Caco-2 (cell line): ENCODE results near the gene OSBPL1A. TPM values are rescaled to one million over a fixed set of nuclear protein-coding genes. Genes with fewer than 3 reads are reported as not detected.

Experiments used
- BruUV-seq: library from RNA; stranded (reverse); fragments of 400-500 nt; replicated peaks from 2 replicates; lab custom pipeline; 2021; lab: Mats Ljungman, UMichigan
- CTCF ChIA-PET: fragments of 300-600 bp; sonication (Branson Sonifier 250); formaldehyde crosslinking; loops from one replicate; lab custom pipeline; 2022; ENCODE audit warnings: antibody characterized with exemption; lab: Charles Lee
- POLR2A ChIA-PET: fragments of 300-600 bp; sonication (Branson Sonifier 250); formaldehyde crosslinking; loops from one replicate; lab custom pipeline; 2022; ENCODE audit warnings: antibody characterized with exemption; lab: Charles Lee
- DNase-seq, 2 experiments: peaks; one replicate each; pipeline versions ENCODE4 v3.0.0 to v3.0.0-alpha.2; 2020 to 2022
- H3K27me3 ChIP-seq: replicated peaks from 2 replicates; pipeline ENCODE4 v1.6.0; 2011; ENCODE audit warnings: low read length; ENCODE audit not compliant: control insufficient read depth, insufficient read depth
- H3K36me3 ChIP-seq: 2 replicates; pipeline ENCODE4 v1.5.1; 2011; ENCODE audit warnings: low read length; ENCODE audit not compliant: control insufficient read depth, insufficient read depth
- H3K4me1 ChIP-seq: fragments of 250-450 bp; sonication (Bioruptor Pico); 2 replicates; pipeline ENCODE4 v1.5.1; 2020; ENCODE audit warnings: mild to moderate bottlenecking
- H3K4me3 ChIP-seq: 2 replicates; pipeline ENCODE4 v1.5.1; 2011; ENCODE audit warnings: low read depth, mild to moderate bottlenecking, control low read depth, low read length
- H3K9me3 ChIP-seq: fragments of 250-450 bp; sonication (Bioruptor Pico); 2 replicates; pipeline ENCODE4 v1.5.1; 2020; ENCODE audit warnings: mild to moderate bottlenecking, moderate library complexity
- H3K27ac Mint-ChIP-seq: one replicate; pipeline ENCODE4 v1.8.0; 2022; ENCODE audit warnings: mixed read lengths; ENCODE audit not compliant: unreplicated experiment
- H3K27me3 Mint-ChIP-seq: one replicate; pipeline ENCODE4 v1.8.0; 2022; ENCODE audit warnings: mixed read lengths; ENCODE audit not compliant: insufficient read depth, unreplicated experiment
- H3K36me3 Mint-ChIP-seq: one replicate; pipeline ENCODE4 v1.8.0; 2022; ENCODE audit warnings: mild to moderate bottlenecking, mixed read lengths; ENCODE audit not compliant: insufficient read depth, unreplicated experiment
- H3K4me1 Mint-ChIP-seq: one replicate; pipeline ENCODE4 v1.8.0; 2022; ENCODE audit warnings: low read depth, mixed read lengths; ENCODE audit not compliant: unreplicated experiment
- H3K4me3 Mint-ChIP-seq: one replicate; pipeline ENCODE4 v1.8.0; 2022; ENCODE audit warnings: mild to moderate bottlenecking, moderate library complexity, mixed read lengths; ENCODE audit not compliant: unreplicated experiment
- H3K9me3 Mint-ChIP-seq: one replicate; pipeline ENCODE4 v1.8.0; 2022; ENCODE audit warnings: mixed read lengths; ENCODE audit not compliant: unreplicated experiment
- intact Hi-C: fragments of 100-400 bp; cut with micrococcal nuclease; formaldehyde crosslinking; loops from one replicate; pipeline ENCODE4 v1.10.0; 2022; ENCODE audit not compliant: unreplicated experiment
- total RNA-seq: library from RNA; stranded (reverse); gene quantifications from 2 replicates; pipeline ENCODE4 v1.2.3, GENCODE V29; 2022
- TF ChIP-seq, protein P1 (sequence below), 2 experiments: fragments of 200-600 bp in 1 of 2; IDR thresholded peaks; 1 replicate in 1 of 2; 2 replicates in 1 of 2; pipeline versions ENCODE4 v1.5.1 to v1.8.0; 2011 to 2022; ENCODE audit warnings: antibody characterized with exemption in 1 of 2, control low read depth in 1 of 2, inconsistent platforms in 1 of 2, low read depth in 1 of 2, low read length in 1 of 2, mild to moderate bottlenecking in 1 of 2, moderate library complexity in 1 of 2; ENCODE audit not compliant: insufficient read depth in 1 of 2, severe bottlenecking in 1 of 2, unreplicated experiment in 1 of 2

Gene OSBPL1A
- total RNA-seq, 1 experiment from 2014 or later: 15.7 TPM

DNA sequence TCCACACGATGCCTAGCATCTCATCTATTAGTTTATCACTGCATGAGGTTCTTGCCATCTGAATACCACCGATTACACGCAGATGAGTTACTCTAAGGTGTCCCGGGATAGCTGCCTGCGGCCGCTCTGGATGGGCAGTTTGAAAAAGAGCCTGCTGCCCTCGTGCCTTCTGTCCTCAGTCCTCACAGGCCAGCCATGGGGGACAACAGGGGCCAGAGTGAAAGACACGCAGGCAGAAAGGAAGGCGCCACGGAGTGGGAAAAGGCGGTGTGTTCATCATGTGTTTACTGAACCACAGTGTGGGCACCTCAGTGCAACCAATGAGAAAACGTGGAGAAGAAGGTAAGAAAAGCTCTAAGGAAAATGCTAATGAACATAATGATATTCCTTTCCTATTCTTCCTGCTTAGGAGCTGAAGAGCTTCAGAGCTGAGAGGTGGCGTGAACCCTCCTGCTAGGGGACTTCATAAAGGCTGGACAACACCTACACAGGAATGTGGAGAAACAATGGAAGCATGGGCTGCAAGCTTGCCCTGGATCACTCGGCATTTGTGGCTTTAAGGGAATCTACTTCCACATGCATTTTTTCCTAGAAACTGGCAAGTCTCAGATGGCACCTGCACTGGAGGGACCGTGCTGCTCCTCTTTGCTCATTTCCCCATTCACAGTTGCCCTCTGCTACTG is 207.8 kb downstream of the OSBPL1A start:
- no peaks in the 10 kb centered on the region for H3K27me3 ChIP-seq
- DNase-seq: no peak
- Mint-ChIP-seq H3K9me3 (no peaks in the 10 kb centered on the region), H3K4me1 (no peaks in the 10 kb centered on the region), H3K4me3 (no peak overlapping the region), H3K36me3 (no peaks in the 10 kb centered on the region), H3K27ac (no peak overlapping the region), H3K27me3 (no peaks in the 10 kb centered on the region)
- H3K4me1 ChIP-seq: no peaks in the 10 kb centered on the region
- TF ChIP-seq, protein P1, sequence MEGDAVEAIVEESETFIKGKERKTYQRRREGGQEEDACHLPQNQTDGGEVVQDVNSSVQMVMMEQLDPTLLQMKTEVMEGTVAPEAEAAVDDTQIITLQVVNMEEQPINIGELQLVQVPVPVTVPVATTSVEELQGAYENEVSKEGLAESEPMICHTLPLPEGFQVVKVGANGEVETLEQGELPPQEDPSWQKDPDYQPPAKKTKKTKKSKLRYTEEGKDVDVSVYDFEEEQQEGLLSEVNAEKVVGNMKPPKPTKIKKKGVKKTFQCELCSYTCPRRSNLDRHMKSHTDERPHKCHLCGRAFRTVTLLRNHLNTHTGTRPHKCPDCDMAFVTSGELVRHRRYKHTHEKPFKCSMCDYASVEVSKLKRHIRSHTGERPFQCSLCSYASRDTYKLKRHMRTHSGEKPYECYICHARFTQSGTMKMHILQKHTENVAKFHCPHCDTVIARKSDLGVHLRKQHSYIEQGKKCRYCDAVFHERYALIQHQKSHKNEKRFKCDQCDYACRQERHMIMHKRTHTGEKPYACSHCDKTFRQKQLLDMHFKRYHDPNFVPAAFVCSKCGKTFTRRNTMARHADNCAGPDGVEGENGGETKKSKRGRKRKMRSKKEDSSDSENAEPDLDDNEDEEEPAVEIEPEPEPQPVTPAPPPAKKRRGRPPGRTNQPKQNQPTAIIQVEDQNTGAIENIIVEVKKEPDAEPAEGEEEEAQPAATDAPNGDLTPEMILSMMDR (IDR thresholded peaks at IDR 0.05; ENCODE audit: insufficient read depth in 1 of 2, low read depth in 1 of 2, low read length in 1 of 2, severe bottlenecking in 1 of 2, unreplicated experiment in 1 of 2): no peak
- no peaks in the 10 kb centered on the region for H3K9me3 ChIP-seq
- intact Hi-C loops: no loop called here
- POLR2A ChIA-PET: no interaction called here
- no peak overlapping the region for H3K4me3 ChIP-seq
- CTCF ChIA-PET: no interaction called here
- no peaks in the 10 kb centered on the region for H3K36me3 ChIP-seq
- BruUV-seq: no TSS peak

DNA sequence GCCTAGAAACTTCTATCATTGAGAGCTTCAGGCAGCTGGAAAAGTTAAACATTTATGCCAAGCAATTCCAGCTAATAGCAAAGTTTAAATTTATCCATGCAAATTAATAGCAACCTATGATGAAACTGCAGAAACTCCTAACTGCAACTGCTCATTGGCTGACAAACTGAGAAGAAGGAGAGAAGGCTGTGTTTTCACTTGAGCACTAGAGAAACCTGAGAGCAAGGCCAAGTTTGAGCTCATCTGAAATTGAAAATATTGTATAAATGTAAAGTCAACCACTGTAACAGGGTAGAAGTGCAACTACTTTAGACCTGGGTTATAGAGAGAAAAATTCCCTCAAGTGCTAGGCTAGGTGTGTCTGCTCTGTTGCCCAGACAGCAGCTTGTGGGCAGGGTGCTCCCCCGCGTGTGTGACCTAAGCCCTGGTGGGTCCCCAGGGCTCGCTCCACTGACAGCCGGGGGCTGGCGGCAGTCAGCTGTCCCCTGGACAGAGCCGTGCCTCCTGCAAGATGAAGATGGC is 208.6 kb downstream of the OSBPL1A start:
- ChIA-PET POLR2A (no interaction called here), CTCF (interaction anchor here (1.4 kb wide), 1 partner anchor 13 kb away, joined by 4 read pairs; no protein-coding TSS in a partner anchor)
- Mint-ChIP-seq H3K27me3 (no peaks in the 10 kb centered on the region), H3K27ac (no peak overlapping the region), H3K36me3 (no peaks in the 10 kb centered on the region), H3K9me3 (no peaks in the 10 kb centered on the region), H3K4me3 (no peak overlapping the region), H3K4me1 (no peaks in the 10 kb centered on the region)
- no peaks in the 10 kb centered on the region for H3K9me3 ChIP-seq
- H3K27me3 ChIP-seq: no peaks in the 10 kb centered on the region
- no TSS peak for BruUV-seq
- H3K4me3 ChIP-seq: no peak overlapping the region
- no peaks in the 10 kb centered on the region for H3K36me3 ChIP-seq
- DNase-seq: no peak
- intact Hi-C loops: no loop called here
- H3K4me1 ChIP-seq: no peaks in the 10 kb centered on the region
- TF ChIP-seq, protein P1 (IDR thresholded peaks at IDR 0.05; ENCODE audit: insufficient read depth in 1 of 2, low read depth in 1 of 2, low read length in 1 of 2, severe bottlenecking in 1 of 2, unreplicated experiment in 1 of 2): no peak

DNA sequence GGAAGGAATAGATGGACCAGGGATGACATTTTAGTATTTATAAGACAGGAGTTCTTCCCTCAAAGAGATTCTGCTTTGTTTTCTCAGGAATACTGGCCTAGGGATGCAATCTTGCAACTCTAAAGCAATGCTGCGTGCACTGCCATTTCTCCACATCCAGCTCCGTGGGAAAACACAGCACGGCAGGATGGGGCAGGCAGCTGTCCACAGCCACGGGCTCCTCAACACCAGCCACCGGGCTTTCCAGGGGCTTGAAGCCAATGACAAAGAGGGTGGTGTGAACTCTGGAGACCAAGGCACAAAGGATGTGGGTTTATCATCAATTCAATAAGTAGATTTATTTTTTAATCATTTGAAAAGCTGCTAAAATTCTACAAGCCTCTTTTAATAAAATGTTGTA is 209.5 kb downstream of the OSBPL1A start:
- H3K4me1 ChIP-seq: no peaks in the 10 kb centered on the region
- TF ChIP-seq, protein P1 (IDR thresholded peaks at IDR 0.05; ENCODE audit: insufficient read depth in 1 of 2, low read depth in 1 of 2, low read length in 1 of 2, severe bottlenecking in 1 of 2, unreplicated experiment in 1 of 2): no peak
- no peak overlapping the region for H3K4me3 ChIP-seq
- no peak overlapping the region for H3K4me3 Mint-ChIP-seq
- no peaks in the 10 kb centered on the region for H3K36me3 ChIP-seq
- no peak overlapping the region for H3K27ac Mint-ChIP-seq
- H3K4me1 Mint-ChIP-seq: no peaks in the 10 kb centered on the region
- H3K9me3 ChIP-seq: no peaks in the 10 kb centered on the region
- no peaks in the 10 kb centered on the region for H3K27me3 Mint-ChIP-seq
- no peaks in the 10 kb centered on the region for H3K27me3 ChIP-seq
- no peak for DNase-seq
- ChIA-PET CTCF (interaction anchor here (1.4 kb wide), 1 partner anchor 12 kb away, joined by 4 read pairs; no protein-coding TSS in a partner anchor), POLR2A (no interaction called here)
- BruUV-seq: no TSS peak
- H3K36me3 Mint-ChIP-seq: no peaks in the 10 kb centered on the region
- intact Hi-C loops: no loop called here
- no peaks in the 10 kb centered on the region for H3K9me3 Mint-ChIP-seq
